Activated CD4-positive, CD25-positive, alpha-beta regulatory T cell treated with anti-CD3 and anti-CD28 coated beads, Interleukin-2, amount 50 U/mL, for 24 hours (primary cell): Measurements from ENCODE around the gene NR1D1.
A peak's percentile ranks its signal among the peaks of the same experiment; 100 is the strongest.

Experiments used
- ATAC-seq, 2 donors: fragments of 150-1000 bp; cut with Tn5 transposase; one replicate each; pipeline ENCODE4 v1.10.0; 2021; ENCODE audit warnings: mild to moderate bottlenecking in 1 of 2, moderate library complexity in 1 of 2

NR1D1 gene

DNA sequence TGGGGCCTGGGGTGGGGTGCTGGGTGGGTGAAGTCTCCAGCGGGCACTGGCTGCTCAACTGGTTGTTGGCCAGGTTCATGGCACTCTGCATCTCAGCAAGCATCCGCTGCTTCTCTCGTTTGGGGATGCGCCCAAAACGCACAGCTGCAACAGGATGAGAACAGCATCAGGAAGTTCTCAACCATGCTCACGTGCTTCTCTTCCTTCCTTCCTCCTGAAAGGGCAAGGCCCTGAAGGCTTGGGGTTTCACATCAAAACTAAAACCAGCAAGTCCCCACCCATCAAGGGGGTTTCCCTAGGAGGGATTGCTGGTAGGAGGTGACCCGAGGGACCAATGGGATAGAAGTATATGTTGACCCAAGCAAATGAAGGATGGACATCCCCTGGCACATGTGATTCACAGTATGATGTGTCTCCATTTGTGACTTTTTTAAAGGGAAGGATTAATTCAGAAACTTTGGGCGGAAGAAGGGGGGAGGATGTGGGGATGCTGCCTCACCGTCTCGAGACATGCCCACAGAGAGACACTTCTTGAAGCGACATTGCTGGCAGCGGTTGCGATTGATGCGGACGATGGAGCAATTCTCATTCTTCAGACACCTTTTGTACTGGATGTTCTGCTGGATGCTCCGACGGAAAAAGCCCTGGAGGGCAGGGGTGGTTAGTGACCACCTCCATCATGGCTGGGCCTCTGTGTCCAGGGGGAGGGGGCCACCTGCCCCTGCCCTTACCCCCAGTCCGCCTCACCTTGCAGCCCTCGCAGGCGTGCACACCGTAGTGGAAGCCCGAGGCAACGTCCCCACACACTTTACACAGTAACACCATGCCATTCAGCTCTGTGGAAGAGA is 4.2 kb downstream of the NR1D1 start:
- ATAC-seq = peak; percentile 76

DNA sequence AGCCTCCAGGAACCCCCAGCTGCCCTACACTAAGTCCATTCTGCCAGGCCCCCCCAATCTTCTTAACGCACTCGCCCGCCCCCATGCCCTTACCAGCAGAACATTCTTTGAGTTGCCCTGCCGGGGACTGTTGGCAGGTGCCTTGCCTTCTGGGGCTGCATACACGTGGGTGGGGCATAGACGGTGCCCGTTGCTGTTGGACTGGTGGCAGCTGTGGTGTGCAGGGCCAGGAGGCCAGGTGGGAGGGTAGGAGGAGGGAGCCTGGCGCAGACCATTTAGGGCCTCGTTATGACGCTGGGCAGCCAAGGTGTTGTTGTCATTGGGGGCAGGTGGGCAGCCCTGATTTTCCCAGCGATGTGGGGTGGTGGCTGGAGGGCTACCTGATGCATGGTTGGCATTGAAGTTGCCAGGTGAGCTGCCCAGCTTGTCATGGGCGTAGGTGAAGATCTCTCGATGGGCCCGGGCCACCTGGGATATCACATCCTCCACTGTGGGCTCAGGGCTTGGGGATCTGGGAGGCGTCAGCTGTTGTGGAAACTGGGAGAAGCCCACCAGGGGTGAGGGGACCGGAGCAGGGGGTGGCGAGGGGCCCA is 4.9 kb downstream of the NR1D1 start:
- no peak for ATAC-seq

DNA sequence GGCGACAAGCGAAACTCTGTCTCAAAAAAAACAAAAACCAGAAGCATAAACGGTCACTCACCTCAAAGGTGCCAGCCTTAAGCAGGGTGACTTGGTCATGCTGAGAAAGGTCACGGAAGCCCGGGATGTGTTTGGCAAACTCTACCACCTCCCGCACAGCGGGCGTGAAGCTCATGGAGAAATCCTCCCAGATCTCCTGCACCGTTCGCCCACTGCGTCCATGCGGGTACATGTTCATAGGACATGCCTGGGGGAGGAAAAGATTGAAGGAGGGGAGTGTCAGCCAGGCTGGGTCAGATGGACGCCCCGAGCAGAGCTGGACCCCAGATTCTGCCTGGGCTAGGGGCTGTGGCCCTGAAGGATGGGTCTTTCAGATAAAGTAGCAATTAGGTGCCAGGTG is 5.5 kb downstream of the NR1D1 start:
- ATAC-seq = no peak

DNA sequence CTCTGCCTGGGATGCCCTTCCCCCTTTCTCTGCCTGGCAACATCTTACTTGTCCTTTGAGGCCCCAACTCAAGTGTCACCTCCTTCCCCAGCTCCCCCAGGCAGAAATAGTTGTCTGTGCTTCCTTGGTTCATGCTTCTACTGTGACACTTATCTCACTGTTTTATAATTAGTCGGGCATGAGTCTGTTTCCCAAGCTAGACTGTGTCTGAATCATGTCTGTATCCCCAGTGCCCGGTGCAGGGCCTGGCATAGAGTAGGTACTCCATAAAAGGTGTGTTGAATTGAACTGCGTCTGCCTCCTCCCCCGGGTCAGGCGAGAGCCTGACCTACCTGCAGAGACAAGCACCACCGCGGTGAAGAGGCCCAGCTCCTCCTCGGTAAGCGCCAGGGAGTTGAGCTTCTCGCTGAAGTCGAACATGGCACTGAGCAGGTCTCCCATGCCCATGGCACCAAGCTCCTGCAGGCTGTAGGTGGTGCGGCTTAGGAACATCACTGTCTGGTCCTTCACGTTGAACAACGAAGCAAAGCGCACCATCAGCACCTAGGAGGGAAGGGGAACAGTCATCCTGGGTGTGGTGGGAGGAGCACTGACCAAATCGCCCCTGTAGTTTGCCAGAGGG is 6.7 kb downstream of the NR1D1 start:
- ATAC-seq = no peak

DNA sequence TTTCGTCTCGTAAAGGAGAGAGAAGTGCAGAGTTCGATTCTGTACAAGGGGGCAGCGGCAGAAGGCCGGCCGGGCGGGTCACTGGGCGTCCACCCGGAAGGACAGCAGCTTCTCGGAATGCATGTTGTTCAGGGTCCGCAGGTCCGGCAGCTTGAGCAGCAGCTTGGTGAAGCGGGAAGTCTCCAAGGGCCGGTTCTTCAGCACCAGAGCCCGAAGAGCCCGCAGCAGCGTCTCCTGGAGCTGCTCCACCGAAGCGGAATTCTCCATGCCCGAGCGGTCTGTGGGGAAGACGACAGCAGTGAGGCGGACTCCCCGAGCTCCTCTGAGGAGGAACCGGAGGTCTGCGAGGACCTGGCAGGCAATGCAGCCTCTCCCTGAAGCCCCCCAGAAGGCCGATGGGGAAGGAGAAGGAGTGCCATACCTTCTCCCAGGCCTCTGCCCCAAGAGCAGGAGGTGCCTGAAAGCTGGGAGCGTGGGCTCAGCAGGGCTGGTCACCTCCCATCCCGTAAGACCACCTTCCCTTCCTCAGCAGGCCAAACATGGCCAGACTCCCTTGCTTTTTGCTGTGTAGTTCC is 7.3 kb downstream of the NR1D1 start:
- no peak for ATAC-seq

DNA sequence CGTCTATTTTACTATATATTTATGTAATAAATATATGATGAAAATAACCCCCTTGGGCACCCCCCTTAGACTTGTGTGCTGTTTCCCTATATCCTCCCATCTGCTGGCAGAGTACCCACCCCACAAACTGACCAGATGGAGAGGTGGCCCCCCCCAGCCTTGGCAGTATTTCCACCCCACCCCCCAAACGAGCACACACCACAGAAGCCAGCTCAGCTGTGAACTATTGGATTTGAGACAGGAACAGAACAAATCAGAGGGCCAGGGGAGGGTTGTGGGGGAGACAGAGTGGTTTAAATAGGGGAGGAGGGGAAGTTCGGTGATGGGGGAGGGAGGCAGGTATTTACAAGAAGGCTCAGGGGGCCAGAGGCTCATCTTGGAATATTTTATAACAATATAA is 7.8 kb downstream of the NR1D1 start:
- ATAC-seq = no peak

DNA sequence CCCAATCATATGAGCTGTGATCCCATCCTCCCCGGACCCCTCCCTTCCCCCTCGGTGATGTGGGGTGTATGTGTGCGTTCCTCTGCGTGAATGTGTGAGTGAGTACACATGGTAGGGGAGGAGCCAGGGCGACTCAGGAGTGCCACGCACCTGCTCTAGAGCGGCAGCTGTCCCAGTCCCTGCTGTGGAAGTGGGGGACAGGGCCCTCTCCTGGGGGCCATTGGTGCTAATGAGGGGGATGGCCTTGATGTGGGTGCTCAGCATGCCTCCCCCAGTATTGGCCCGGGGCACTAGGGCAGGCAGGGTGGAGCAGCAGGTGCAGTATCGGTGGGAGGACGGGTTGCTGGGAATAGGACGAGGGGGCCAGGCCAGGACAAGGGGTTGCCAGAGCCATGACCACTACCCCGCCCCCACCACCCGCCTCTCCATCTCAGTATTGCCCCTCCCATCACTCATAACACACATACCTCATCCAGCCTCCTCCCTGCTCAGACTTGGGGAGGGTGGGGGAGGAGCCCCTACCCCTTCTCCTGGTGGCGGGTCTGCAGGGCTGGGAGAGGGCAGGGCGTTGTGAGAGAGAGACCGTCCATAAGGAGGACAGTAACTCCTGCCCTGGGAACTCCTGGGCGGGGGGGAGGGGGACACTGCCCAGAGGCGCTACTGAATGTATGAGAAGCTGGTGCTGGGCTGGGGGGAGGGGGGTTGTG is 8.5 kb downstream of the NR1D1 start:
- no peak for ATAC-seq

DNA sequence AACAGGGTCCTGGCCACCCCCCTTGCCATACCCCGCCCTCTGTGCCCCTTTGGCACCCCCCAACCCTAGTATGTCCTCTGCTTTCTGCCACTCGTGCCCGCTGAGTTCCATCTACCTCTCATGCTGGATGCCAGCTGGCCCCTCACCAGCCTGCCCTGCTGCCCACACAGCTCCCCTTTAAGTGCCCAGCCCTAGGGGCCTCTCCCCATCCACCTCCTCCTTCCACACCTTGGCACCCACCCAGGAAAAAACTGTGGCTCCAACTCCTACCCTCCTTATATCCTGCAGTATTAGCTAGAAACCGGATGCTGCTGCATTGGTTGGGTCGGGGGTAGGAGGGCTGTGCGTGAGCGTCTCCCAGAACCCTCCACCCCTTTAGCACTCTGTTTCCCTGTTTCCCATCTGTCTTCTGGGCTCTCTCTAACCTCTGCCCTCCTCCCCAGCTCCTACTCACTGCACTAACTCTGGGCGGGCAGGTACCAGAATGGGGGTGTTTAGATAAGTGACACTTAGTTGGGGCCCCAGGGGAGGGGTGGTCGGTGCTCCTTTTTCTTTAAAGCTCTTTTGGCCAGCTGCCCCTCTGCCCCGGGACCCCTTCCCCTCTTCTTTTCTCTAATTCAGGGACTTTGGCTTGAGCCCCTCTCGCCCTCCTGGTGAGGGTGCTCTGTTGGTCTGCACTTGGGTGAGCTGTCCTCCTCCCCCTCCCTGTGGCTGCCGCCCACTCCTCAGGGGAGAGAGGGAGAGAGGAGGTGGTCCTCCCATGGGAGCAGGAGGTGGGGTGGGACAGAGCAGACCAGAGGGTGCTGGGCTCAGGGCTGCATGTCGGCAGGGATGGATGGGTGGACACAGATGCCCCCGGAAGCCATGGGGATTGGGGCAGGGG is 9.9 kb downstream of the NR1D1 start:
- ATAC-seq = no peak

DNA sequence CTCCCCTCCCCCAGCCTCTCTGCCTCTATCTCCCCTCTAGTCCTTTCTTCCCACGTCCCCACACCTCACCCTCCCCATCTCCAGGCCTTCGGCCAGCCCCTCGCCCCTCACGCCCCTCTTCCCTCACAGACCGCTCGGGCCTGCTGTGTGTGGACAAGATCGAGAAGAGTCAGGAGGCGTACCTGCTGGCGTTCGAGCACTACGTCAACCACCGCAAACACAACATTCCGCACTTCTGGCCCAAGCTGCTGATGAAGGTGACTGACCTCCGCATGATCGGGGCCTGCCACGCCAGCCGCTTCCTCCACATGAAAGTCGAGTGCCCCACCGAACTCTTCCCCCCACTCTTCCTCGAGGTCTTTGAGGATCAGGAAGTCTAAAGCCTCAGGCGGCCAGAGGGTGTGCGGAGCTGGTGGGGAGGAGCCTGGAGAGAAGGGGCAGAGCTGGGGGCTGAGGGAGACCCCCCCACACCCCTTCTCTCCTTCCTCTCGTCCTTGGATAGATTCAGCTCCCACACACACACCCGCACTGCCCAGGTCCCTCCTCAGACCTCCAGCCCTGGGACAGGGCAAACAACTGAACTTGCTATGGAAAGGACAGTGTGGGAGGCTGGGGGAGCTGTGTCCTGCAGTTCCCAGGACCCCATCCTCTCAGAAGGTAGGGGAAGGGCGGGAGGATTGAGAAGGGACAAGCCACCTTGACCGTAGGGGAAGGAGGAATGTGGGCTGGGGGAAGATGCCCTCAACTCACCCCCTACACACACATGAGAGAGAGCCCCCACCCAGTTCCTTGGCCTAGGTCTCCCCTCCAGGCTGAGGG is 11.1 kb downstream of the NR1D1 start:
- no peak for ATAC-seq

DNA sequence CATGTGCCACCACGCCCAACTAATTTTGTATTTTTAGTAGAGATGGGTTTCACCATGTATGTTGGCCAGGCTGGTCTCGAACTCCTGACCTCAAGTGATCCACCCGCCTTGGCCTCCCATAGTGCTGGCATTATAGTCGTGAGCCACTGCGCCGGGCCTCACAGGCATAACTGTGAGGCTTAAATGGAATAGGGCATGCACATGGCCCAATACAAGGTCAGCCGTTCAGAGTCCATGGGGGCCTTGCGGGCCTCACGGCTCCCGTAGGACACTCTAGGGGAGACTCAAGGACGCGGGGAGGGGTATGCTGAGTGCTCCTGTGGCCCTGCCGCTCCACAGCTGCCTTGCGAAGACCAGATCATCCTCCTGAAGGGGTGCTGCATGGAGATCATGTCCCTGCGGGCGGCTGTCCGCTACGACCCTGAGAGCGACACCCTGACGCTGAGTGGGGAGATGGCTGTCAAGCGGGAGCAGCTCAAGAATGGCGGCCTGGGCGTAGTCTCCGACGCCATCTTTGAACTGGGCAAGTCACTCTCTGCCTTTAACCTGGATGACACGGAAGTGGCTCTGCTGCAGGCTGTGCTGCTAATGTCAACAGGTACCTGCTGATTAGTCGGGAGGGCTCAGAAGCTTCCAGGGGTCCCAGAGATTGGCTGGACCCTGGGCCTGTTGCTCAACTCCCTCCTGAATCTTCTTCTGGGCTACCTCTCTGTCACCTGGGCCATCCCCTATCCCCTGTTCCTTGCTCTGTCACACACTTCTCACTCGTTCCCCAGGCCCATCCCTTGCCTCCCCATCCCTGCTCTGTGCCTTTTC is 12.3 kb downstream of the NR1D1 start:
- no peak for ATAC-seq

DNA sequence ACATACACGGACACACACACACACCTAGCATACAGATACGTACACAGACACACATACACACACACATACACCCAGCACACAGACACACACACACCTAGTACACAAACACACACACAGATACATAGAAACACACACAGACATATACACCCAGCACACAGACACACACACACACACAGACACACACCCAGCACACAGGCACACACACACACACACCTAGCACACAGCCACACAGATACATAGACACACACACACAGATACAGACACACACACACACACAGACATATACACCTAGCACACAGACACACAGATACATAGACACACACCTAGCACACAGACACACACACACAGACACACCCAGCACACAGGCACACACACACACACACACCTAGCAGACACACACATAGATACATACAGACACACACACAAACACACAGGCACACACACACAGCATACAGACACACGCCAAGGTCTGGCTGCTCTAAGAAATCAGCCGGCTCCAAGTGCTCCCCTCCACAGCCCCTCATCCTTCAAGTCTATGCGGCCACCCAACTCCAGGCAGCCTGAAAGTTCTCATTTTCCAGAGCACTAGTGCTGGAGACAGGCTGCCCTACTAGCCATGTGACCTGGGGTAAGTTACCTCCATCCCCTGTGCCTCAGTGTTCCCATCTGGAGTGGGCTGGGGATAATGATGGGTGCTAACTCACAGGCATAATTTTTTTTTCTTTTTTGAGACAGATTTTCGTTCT is 13.2 kb downstream of the NR1D1 start:
- no peak for ATAC-seq

DNA sequence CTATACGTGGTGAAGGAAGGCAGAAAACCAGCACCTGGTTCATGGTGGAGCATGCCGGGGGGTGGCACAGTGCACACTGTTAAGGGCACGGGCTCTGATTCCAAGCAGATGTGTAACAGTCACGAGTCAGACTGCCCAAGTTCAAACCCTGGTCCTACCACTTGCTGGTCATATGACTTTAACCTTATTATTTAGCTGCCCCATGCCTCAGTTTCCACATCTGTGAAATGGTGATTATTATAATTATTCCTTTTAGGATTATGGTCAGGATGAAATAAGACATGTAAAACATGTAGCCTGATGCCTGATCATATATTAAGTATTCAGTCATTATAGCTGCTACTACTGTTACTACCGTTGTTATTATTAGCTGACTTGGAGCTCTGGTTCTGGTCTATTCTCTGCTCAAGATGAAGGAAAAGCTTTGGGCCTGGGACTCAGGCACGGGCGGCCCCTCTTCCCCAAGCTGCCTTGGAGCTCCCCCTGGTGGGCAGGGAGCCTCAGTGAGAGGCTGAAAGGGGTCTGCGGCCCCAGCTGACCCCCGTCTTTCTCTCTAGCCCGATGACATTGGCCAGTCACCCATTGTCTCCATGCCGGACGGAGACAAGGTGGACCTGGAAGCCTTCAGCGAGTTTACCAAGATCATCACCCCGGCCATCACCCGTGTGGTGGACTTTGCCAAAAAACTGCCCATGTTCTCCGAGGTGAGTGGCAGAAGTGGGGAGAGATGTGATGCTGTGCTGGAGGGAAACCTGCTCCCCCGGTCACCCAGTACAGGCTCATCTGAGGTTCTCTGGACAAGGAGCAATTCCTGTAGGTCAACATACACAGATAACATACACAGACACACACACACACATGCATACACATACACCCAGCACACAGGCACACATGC is 14.0 kb downstream of the NR1D1 start:
- peak; percentile 65 to 72 for ATAC-seq

DNA sequence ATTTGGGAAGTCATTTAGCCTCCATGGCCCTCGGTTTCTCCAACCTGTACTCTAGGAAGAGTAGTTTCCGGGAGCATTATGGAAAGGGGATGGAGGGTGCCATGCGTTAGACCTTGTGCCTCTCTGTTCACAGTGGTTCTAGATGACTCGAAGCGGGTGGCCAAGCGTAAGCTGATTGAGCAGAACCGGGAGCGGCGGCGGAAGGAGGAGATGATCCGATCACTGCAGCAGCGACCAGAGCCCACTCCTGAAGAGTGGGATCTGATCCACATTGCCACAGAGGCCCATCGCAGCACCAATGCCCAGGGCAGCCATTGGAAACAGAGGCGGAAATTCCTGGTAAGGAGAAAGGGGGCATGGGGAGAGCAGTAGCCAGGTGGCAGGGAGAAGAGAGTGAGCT is 15.9 kb downstream of the NR1D1 start:
- ATAC-seq = no peak

DNA sequence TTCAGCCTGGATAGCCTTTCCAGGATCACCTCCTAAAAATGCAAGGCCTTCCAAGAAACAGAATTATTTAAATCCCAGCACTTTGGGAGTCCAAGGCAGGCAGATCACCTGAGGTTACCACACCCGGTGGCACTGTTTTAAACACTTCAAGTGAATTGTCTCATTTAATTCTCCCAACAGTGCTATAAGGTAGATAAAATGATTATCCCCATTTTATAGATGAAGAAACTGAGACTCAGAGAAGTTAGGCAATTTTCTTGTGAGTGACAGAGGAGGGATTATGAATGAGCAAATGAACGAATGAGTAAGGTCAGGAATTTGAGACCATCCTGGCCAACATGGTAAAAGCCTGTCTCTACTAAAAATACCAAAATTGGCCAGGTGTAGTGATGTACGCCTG is 20.8 kb downstream of the NR1D1 start:
- ATAC-seq = no peak

DNA sequence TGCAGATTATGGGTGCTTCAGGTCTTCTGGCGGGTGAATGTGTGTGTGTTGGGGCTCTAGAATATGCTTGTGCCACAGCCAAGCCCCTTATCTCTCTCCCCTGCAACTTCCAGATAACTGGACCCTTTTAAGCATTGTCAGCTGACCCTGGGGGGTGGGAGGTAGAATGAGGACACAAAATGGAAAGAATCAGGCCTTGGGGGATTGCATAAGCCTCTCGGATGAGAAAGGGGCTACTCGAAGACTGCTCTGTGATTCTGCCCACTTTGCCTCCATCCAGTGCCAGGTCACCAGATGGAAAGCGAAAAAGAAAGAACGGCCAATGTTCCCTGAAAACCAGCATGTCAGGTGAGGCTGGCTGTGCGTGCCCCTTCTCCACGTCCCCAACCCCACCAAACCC is 23.8 kb downstream of the NR1D1 start:
- ATAC-seq = no peak

DNA sequence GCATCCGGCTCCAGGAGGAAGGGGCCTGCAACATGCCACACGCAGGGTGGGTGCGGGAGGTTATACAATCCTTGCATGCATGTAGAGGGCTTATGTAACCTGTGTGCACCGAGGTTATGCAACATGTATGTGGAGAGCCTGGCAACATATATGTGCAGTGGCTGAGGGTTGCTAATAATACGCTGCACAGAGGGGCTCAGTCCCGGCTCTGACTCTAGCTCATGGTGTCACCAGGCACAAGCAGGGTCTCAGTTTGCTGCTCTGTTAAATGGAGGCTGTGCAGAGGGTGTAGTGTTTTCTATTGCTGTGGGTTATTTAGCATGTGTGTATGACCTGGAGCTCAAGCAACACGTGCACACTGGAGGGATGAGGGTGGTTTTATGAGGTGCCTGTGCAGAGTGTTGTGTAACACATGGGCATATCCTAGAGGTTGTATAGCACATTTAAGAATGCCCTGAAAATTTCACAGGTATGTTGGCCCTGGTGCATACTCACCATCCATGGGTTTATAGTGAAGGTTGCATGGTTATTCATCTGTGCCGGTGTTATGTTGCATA is 24.4 kb downstream of the NR1D1 start:
- ATAC-seq = no peak

DNA sequence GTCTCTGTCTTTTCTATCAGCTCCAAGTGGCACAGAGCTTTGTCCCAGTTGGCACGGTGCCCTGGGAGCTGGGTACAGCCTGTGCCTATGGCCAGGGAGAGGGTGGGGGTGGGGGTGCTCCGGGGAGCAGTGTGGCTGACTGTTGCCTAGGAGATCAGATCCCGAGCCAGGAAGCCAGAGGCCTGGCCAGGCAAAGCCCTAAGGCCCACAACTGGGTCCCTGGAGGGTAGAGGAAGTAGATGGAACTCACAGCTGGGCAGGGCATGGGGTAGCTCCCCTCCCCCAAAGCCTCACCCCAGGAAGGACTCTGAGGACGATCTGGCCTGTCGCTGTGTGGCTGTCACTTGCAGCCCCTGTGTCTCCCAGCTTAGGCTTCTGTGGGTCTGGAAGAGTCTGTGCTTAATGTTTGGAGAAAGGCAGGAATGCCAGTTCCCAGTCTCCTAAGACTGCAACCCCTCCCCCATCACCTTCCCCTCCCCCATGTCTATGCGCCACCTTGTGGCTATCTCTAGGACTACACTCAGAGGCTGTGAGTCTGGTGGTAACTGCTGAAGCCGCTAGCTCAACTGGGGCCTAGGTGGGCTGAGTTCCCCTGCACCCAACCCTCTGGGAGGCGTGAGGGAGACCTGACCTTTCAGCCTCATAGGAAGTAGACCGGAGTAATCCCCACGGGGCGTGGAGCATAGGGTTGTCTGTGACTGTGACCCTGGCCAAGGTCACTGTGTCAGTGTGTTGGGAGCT is 25.0 kb downstream of the NR1D1 start:
- peak; percentile 73 to 81 for ATAC-seq
